SHP77 (cell line): ENCODE results near the gene UNC119B.
"Not testable (repeated sequence)": the region's sequence is repeated elsewhere in the genome, so short reads cannot be mapped to it uniquely, and the experiment has no call there.

ENCODE experiments used
- DNase-seq, 2 experiments: peaks; one replicate each; lab custom pipeline; 2025; lab: John Stamatoyannopoulos, UW

UNC119B gene

DNA sequence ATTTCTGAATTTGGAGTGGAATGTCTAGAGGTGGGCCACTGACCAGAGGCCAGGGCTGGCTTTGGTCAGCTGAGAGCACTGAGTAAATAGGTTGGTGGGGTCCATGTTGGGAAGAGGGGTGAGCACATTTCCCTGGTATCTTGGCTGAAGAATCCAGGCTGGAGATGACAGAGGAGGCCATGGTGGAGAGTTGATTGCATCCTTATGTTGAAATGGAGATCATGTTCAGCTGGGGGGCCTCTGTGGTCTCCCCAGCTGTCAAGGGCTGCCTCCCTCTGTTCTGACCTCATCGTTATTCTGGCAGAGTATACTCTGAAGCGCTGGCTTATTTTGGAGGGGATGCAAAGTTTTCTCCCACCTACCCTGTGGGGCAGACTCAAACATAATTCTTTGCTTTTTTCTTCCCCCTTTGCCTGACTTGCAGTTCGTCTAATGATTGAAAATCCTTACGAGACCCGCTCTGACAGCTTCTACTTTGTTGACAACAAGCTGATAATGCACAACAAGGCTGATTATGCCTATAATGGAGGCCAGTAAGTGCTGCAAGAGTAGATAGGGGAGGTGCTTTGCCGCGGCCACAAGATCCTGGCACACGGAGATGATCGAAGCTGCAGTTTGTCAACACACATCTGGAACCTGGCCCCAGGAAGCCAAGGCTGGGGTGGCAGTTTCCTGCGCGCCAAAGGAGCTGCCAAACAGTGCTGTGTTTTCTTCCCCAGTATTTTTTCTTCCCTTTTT, 9.4 kb downstream of the UNC119B start:
- DNase-seq: no peak

DNA sequence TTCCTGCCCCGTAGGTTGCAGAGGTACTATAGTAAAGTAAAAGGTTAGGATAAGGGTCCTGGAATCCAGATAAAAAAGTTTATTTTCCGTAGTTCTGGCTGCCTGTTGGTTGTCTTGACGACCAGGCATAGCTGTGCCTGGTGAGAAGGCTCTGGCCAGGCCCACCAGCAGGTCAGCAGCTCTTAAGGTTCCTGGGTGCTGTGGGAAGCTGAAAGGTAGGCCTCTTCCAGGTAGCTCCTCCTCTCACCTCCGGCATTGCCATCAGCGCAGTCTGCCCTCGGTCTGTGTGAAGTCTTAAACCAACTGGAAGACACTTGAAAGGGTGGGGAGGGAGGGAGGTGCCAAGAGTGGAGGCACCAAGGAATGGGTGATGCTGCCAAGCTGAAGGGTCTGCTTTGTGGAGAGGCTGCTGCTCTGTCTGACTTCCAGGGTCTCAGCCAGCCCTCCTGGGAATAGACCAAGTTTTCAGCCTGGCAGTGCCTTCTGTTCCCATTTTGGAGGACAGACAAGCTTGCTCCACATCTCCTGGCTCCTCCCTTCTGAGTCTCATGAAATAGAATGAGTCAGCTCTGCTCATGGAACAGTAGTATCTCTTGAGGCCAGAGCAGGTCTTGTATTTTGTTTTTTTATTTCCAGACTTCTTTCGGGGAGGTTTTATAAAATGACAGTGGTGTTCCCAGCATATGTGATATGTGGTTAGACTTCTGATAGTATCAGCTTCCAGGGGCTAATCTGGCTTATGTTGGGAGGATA, 10.2 kb downstream of the UNC119B start:
- DNase-seq: no peak

DNA sequence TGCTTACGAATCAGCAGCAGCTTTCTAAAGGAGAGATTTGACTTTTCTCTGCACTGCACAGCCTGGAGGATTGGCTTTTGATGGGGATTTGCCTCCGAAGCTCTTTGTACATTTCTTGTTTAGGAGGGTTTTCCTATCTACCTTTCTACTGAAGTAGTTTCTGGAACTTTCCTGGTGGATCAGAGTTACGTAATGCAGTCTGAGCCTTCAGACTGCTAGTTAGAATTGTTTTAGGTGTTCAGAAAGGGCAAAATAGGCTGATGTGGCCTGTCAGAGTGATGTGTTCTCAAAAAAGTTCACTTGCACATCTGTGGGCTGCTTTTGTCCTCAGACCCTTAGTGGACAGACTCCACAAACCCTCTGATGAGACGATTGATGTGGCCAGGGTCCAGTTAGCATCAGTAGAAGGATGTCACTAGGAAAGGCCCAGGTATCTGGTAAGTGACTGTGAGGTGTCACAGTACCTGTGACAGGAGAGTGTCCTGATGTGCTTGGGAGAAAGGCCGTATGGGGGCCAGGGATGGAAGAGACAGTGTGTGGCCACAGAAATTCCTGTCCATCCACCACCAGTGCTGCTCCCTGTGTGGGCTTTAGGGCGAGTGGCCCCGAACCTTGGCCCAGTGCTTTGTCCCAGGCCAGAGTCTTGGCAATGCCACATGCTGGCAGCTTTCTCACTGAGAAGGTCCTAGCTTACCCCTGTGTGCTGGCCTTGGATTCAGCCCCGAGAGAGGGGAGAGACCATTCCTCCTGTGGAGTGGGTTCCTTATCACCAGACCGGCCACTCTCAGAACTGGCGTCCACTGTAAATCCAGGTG, 10.9 kb downstream of the UNC119B start:
- no peak for DNase-seq

DNA sequence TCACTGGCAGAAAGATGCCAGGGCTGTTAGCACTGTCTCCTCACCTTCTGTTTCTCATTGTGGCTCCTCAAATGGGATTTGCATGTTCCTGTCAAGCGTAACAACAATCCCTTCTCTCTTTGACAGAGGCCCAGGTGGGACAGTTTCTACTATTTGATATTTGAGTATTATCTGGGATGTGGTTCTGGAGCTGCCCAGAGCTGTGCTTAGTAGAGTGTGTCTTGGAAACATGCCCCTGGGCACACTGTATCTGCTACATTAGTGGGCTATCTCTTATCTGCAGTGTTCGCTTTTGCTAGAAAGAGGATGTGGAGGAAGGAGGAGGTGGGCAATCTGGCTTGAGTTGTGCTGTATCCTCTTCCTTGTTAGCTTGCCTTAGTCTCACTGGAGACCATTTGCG, 11.6 kb downstream of the UNC119B start:
- no peak for DNase-seq

DNA sequence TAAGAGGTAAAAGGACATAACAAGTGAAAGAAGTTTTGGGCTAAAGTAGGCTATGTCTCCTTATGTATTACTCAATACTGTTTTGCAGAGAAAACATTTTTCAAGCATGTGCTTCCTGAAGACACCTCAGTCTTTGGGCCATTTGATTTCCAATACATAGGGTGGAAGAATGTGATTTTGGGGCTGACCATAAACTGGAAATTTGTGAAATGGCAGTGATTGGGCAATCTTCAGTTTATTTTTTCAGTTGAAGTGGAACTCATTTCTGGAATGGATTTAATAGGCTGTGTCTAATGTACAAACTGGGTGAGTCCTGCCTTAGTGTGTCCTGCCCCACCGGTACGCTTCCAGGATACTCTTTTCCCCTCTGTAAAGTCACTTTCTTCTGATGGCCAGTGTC, 12.5 kb downstream of the UNC119B start:
- DNase-seq: no peak

DNA sequence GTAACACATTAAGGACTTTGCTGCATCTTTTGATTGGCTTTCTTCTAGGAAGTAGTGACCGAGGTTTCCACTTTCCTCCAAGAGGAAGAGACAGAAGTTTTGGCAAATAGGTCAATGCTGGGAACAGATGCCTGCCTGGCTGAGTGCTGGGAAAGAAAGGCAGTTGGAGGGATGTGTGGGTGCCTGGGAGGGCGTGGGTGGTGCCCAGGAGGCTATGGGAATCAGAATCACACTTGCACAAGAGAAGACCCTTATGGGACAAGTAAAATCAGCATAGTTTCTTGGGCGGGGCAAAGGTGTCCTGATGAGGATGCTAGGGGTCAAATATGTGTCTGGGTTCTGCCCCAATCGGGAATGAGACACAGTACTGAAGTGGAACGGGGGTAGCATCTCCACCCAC, 14.5 kb downstream of the UNC119B start:
- no peak for DNase-seq

DNA sequence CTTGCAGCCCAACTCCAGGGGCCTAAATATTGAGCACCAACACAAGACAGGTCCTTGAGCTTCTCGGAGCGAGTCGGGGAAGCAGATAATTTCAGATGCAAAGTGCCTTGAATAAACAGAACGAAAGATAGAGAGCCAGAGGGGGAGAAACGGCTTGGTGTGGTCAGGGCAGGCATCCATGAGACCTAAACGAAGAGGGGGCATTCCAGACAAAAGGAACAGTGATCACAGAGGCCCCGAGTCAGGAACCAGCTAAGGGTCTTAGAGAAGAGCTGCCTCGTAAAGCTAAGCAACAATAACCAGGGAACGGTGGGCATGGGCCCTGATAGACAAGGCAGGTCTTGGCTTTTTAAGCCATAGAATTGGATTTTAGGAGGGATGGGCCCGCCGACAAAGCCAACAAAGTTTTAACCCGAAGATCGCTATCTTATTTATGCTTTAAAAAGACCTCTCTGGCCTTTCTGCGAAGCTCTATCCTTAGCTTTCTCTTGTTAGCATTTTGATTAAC, 14.9 kb downstream of the UNC119B start:
- no peak for DNase-seq

DNA sequence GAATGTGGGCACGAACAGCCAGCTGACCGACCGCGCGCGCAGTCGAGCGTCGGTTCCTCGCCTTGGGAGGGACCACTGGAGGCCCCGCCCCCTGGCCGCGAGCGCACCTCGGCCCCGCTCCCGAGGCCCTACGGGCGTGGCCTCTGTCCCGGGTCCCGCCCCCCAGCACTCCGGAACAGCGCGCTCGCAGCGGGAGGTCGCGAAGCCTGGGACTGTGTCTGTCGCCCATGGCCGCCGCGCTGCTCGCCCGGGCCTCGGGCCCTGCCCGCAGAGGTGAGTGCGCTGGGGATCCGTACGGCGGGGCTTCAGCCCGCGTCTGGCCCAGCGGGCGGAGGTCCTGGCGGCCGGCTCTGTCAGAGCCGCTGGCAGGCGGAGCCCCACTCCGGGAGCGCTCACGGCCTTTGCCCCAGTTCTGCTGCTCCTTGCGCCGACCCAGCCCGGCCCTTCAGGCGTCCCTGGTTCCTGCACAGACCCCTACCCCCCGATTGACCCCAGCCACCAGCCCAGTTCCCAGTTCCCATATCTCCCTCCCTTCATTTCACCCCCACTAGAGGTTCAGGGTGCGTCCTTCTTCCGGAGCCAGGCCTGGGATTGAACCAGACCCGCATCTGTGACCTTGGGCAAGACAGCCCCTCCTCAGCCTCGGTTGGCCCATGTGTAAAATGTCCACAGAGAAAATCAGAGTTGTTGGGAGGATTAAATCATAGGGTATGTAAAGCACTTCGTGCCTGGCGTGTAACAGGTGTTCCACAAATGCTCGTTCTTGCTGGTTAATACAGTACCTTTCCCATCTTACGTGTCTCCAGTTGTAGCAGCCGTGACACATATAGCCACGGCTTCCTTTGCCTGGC, 15.6 kb downstream of the UNC119B start, which contains the start of gene ACADS:
Gene ACADS, plus strand, starts transcription at position 168 of the 851 bp plus-strand sequence. Its CDS starts 60 bp downstream, at position 228.
- DNase-seq: peak; percentile 79 to 86

DNA sequence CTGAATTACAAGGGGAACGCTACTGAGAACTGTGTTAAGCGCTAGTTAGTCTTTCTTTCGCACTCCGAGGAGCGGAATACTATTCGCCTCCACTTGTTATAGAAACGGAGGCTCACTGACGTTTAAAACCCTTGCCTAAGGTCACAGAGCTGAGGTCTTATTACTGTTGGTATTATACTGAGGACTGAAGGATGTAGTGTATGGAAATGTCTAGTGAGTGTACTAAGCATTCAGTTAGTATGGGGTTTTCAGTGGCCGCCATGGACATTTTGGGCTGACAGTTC, 16.2 kb downstream of the UNC119B start:
- no peak for DNase-seq

DNA sequence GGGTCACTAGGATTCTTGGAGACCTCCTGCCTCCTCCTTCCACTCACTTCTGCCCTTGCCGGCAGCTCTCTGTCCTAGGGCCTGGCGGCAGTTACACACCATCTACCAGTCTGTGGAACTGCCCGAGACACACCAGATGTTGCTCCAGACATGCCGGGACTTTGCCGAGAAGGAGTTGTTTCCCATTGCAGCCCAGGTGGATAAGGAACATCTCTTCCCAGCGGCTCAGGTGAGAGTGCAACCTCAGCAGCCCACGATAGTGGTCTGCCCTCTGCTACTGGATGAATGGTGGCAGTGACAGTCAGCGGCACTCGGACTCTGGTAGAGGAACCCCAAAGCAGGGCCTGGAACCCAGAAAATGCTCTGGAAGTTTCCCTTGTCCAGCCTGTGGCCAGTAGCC, 16.7 kb downstream of the UNC119B start:
- no peak for DNase-seq

DNA sequence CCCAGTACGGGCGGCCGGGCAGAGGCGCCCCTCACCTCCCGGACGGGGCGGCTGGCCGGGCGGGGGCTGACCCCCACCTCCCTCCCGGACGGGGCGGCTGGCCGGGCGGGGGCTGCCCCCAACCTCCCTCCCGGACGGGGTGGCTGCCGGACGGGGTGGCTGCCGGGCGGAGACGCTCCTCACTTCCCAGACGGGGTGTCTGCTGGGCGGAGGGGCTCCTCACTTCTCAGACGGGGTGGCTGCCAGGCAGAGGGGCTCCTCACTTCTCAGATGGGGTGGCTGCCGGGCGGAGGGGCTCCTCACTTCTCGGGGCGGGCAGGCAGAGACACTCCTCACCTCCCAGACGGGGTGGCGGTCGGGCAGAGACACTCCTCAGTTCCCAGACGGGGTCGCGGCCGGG, 21.9 kb downstream of the UNC119B start:
- DNase-seq: not testable (repeated sequence)

DNA sequence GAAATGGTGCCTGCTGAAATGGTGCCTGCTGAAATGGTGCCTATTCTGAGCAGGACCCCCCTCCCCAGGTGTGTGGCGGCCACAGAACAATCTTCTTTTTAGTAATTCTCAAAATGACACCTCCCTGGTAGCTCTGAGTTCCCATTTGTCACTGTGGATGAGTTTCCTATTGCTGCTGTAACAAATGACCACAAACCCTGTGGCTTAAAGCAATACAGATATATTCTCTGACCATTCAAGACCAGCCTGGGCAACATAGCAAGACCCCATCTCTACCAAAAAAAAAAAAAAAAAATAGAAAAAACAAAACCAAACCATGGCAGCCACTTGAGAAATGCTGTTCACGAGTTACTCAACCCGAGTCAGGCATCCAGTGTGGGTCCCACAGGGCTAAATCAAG, 23.3 kb downstream of the UNC119B start:
- no peak for DNase-seq

DNA sequence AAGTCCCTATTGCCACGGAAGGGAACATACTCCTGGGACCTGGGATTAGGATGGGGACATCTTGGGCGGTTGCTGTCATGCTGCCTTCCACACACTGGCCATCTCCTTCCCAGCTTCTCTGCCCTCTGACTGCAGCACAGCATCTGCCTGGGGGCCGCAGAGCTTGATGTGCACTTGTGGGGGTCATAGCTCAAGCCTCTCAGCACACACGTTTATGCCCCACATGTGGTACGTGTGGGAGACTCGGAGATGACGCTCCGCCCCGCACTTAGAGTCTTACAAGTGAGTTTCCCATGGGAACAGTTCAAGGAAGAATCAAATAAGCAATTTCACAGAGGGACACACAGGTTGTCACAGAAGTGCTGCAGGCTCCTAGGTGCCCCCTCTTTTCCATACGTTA, 24.0 kb downstream of the UNC119B start:
- DNase-seq: no peak

DNA sequence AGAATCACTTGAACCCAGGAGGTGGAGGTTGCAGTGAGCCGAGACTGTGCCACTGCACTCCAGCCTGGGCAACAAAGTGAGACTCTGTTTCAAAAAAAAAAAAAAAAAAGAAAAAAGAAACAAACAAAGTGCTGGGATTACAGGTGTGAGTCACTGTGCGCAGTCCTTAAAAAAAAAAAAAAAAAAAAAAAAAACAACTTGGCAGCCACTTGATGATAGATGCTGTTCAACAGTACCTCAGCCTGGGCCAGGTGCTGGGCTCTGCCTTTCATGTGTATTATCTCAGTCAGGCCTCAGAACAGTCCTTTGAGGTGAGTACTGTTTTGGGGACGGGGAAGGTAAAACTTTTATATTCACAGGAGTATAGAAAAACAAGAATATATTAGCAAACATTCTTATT, 24.9 kb downstream of the UNC119B start:
- DNase-seq: no peak

DNA sequence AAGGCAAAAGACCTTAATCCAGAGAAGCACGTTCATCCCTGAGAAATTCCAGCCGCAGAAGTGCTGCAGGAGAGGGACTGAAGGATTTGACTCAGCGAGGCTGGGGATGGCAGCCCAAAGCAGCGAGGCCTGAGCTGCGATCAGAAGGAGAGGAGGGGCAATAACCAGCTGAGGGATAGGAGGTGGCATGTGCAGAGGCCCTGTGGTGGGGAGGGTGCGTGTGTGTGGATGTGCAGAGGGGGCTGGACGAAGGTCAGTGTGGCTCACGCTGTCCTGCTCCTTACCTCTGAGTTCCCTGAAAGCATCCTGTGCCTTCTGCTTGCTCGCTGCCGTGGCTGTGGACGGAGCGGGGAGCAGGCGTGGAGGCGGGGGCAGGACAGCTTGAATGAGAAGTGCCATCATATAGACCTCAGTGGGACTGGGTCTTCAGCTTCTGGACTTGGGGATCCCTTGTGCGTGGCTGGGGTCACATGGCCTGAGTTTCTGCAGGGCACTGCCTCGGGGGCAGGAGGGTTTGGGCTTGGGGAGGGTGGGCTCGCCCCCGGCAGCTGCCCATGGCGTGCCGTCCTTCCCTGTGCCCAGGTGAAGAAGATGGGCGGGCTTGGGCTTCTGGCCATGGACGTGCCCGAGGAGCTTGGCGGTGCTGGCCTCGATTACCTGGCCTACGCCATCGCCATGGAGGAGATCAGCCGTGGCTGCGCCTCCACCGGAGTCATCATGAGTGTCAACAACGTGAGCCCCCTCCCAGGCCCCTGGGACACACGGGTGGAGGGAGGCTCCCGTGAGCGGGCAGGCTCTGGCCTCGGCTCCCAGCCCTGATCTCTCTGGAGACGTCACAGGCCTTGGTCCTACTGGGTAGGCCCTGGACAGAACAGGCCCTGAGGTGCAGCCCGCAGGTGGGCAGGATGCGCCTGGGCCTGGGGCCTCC, 26.4 kb downstream of the UNC119B start:
- no peak for DNase-seq

DNA sequence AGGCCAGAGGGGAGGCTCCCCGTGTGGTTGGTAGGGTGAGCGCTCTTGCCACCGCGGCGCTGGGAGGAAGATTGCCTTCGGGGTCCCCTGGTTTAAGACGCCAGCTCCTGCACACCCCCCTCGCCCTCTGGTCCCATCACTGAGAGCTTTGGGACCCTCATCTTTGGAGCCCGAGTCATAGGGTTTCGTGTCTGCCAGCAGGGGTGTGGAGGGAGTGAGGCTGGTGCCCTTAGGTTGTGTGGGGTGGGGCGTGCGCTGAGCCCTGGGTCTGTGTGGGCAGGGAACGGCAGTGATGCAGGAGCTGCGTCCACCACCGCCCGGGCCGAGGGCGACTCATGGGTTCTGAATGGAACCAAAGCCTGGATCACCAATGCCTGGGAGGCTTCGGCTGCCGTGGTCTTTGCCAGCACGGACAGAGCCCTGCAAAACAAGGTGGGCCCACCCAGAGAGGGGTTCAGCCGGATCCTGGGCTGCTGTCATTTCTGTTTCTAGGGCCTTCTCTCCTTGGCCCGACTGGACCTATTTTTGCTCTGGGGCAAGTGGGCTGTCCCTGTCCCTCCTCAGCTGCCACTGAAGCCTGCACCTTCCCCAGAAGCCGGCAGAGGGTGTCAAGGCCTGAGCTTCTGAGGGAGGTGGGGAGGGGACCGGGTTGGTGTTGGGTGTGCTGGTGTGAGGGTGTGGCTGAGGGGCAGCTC, 27.4 kb downstream of the UNC119B start:
- no peak for DNase-seq

DNA sequence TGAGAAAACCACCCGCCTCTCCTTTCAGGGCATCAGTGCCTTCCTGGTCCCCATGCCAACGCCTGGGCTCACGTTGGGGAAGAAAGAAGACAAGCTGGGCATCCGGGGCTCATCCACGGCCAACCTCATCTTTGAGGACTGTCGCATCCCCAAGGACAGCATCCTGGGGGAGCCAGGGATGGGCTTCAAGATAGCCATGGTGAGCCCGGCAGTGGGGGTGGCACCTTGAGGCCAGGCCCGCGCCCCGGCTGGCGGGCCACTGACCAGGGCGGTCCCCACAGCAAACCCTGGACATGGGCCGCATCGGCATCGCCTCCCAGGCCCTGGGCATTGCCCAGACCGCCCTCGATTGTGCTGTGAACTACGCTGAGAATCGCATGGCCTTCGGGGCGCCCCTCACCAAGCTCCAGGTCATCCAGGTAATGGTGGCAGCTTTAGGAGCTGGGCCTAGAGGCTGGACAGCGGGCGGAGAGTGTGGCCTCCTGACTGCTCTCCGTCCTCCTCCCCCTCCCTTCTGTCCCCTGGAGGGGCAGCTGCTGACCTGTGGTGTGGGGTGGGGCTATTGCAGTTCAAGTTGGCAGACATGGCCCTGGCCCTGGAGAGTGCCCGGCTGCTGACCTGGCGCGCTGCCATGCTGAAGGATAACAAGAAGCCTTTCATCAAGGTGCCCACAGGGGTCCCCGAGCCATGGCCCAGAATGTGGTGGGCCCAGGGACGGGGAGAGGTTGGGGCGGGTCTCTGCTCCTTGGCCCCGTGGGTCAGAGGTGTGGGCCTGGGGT, 28.2 kb downstream of the UNC119B start:
- no peak for DNase-seq

DNA sequence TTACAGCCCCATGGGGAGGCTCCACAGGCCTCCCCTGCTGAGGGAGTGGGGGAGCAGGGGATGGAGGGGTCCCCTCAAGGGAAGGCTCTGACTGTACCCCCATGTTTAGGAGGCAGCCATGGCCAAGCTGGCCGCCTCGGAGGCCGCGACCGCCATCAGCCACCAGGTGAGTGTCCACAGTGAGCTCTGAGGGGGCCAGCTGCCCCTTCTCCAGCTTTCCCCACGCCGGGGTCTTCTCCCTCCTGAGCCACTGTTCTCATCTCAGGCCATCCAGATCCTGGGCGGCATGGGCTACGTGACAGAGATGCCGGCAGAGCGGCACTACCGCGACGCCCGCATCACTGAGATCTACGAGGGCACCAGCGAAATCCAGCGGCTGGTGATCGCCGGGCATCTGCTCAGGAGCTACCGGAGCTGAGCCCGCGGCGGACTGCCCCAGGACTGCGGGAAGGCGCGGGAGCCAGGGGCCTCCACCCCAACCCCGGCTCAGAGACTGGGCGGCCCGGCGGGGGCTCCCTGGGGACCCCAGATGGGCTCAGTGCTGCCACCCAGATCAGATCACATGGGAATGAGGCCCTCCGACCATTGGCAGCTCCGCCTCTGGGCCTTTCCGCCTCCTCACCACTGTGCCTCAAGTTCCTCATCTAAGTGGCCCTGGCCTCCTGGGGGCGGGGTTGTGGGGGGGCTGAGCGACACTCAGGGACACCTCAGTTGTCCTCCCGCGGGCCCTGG, 28.9 kb downstream of the UNC119B start:
- DNase-seq: no peak
